HEK293T (cell line): ENCODE data around the gene AKNA.

Source experiments
- CTCF ChIA-PET: fragments of 350-600 bp; formaldehyde crosslinking; extraction: SDS; loops from one replicate; lab custom pipeline; 2021; ENCODE audit warnings: antibody characterized with exemption, inconsistent platforms; lab: Yijun Ruan, JAX
- POLR2A ChIA-PET: fragments of 350-600 bp; formaldehyde crosslinking; extraction: SDS; loops from one replicate; lab custom pipeline; 2020; ENCODE audit warnings: antibody characterized with exemption, inconsistent platforms; lab: Yijun Ruan, JAX
- DNase-seq: peaks from one replicate; pipeline ENCODE4 v3.0.0; 2012; ENCODE audit warnings: mixed read lengths; ENCODE audit errors: extremely low spot score
- ARNT ChIP-seq: fragments of 450-650 bp; IDR thresholded peaks from 2 replicates; pipeline ENCODE4 v1.6.1; 2017; ENCODE audit warnings: mild to moderate bottlenecking
- BHLHE40 ChIP-seq: fragments of 450-650 bp; IDR thresholded peaks from 2 replicates; pipeline ENCODE4 v1.6.1; 2016; ENCODE audit warnings: mild to moderate bottlenecking, moderate library complexity, borderline replicate concordance
- CTBP1 ChIP-seq: fragments of 450-650 bp; IDR thresholded peaks from 2 replicates; pipeline ENCODE4 v1.6.1; 2016; ENCODE audit warnings: borderline replicate concordance
- ELF4 ChIP-seq: fragments of 450-650 bp; IDR thresholded peaks from 2 replicates; pipeline ENCODE4 v1.6.1; 2017; ENCODE audit warnings: antibody characterized with exemption
- FOXA1 ChIP-seq: fragments of 450-650 bp; IDR thresholded peaks from 2 replicates; pipeline ENCODE4 v1.6.1; 2016; ENCODE audit warnings: mild to moderate bottlenecking
- FOXK2 ChIP-seq: fragments of 450-650 bp; IDR thresholded peaks from 2 replicates; pipeline ENCODE4 v1.6.1; 2016; ENCODE audit warnings: mild to moderate bottlenecking
- FOXM1 ChIP-seq: fragments of 450-650 bp; IDR thresholded peaks from 2 replicates; pipeline ENCODE4 v1.6.1; 2017; ENCODE audit warnings: mild to moderate bottlenecking, borderline replicate concordance
- HDGF ChIP-seq: fragments of 450-650 bp; IDR thresholded peaks from 2 replicates; pipeline ENCODE4 v1.6.1; 2017; ENCODE audit warnings: antibody characterized with exemption, borderline replicate concordance
- L3MBTL2 ChIP-seq: fragments of 450-650 bp; conservative IDR thresholded peaks from 2 replicates; pipeline ENCODE4 v1.6.1; 2016; ENCODE audit warnings: mild to moderate bottlenecking
- LEF1 ChIP-seq: fragments of 450-650 bp; IDR thresholded peaks from 2 replicates; pipeline ENCODE4 v1.6.1; 2017; ENCODE audit warnings: mild to moderate bottlenecking, borderline replicate concordance
- NFRKB ChIP-seq: fragments of 450-650 bp; IDR thresholded peaks from 2 replicates; pipeline ENCODE4 v1.6.1; 2016; ENCODE audit warnings: mild to moderate bottlenecking, moderate library complexity
- PKNOX1 ChIP-seq: fragments of 450-650 bp; IDR thresholded peaks from 2 replicates; pipeline ENCODE4 v1.6.1; 2016
- SP1 ChIP-seq: fragments of 450-650 bp; IDR thresholded peaks from 2 replicates; pipeline ENCODE4 v1.6.1; 2017
- SUZ12 ChIP-seq: fragments of 450-650 bp; IDR thresholded peaks from 2 replicates; pipeline ENCODE4 v1.6.1; 2016; ENCODE audit warnings: mild to moderate bottlenecking
- TARDBP ChIP-seq: fragments of 450-650 bp; IDR thresholded peaks from 2 replicates; pipeline ENCODE4 v1.6.1; 2016
- ZNF384 ChIP-seq: fragments of 450-650 bp; IDR thresholded peaks from 2 replicates; pipeline ENCODE4 v1.6.1; 2016

The AKNA gene

GRCh38 chr9:114403153-114403756, 15.5 kb upstream of the AKNA start:
- POLR2A ChIA-PET, result no interaction called here
- TF ChIP-seq LEF1 (no peak), HDGF (no peak), FOXM1 (no peak), ARNT (no peak), SUZ12 (no peak), L3MBTL2 (no peak), ELF4 (no peak), TARDBP (no peak), FOXA1 (no peak), CTBP1 (no peak)
- CTCF ChIA-PET, result interaction anchor here (1.1 to 2.5 kb wide), 2 partner anchors 250 to 335 kb away, joined by 3 to 16 read pairs; no protein-coding TSS in a partner anchor
- no peak for DNase-seq

GRCh38 chr9:114401344-114401743, 13.6 kb upstream of the AKNA start:
- CTCF ChIA-PET, result no interaction called here

GRCh38 chr9:114400772-114401171, 13.0 kb upstream of the AKNA start:
- ChIA-PET CTCF (interaction anchor here (0.6 kb wide), 1 partner anchor 110 kb away, joined by 5 read pairs; no protein-coding TSS in a partner anchor), POLR2A (no interaction called here)
- TF ChIP-seq ZNF384 (no peak), CTBP1 (no peak), PKNOX1 (no peak), FOXK2 (no peak), LEF1 (no peak)
- no peak for DNase-seq

More at GRCh38 chr9:114401344-114401743, 13.6 kb upstream of the AKNA start:
- DNase-seq, result no peak
- TF ChIP-seq SUZ12 (no peak), ELF4 (no peak), LEF1 (no peak), ARNT (no peak), NFRKB (no peak), ZNF384 (no peak), L3MBTL2 (no peak), PKNOX1 (no peak), BHLHE40 (no peak), HDGF (no peak), TARDBP (no peak), FOXA1 (no peak), SP1 (no peak), CTBP1 (no peak)
- POLR2A ChIA-PET, result no interaction called here

- ChIA-PET POLR2A (no interaction called here), CTCF (interaction anchor here (0.6 kb wide), 1 partner anchor 111 kb away, joined by 5 read pairs; no protein-coding TSS in a partner anchor)
- no peak for DNase-seq
- TF ChIP-seq L3MBTL2, result no peak
- no peak for TF ChIP-seq FOXA1
- no peak for TF ChIP-seq SP1
- no peak for TF ChIP-seq ARNT
- TF ChIP-seq LEF1, result no peak
- no peak for TF ChIP-seq ELF4
- no peak for TF ChIP-seq HDGF
- TF ChIP-seq CTBP1, result no peak
- no peak for TF ChIP-seq BHLHE40
- TF ChIP-seq PKNOX1, result no peak
- TF ChIP-seq NFRKB, result no peak
- no peak for TF ChIP-seq SUZ12
- TF ChIP-seq TARDBP, result no peak
- no peak for TF ChIP-seq ZNF384
- TF ChIP-seq FOXK2, result no peak
- no peak for TF ChIP-seq FOXM1
Measured at GRCh38 chr9:114400219-114400618, 12.4 kb upstream of the AKNA start.

- POLR2A ChIA-PET, result no interaction called here
- CTCF ChIA-PET, result no interaction called here
Measured at GRCh38 chr9:114399381-114399780, 11.6 kb upstream of the AKNA start.

More at GRCh38 chr9:114399381-114399780, 11.6 kb upstream of the AKNA start:
- DNase-seq, result no peak
- TF ChIP-seq FOXA1 (no peak), SUZ12 (no peak), L3MBTL2 (no peak), FOXM1 (no peak), BHLHE40 (no peak), SP1 (no peak), CTBP1 (no peak), NFRKB (no peak), FOXK2 (no peak), ZNF384 (no peak), LEF1 (no peak), HDGF (no peak), PKNOX1 (no peak)
